OCI-LY1 (cell line): ENCODE results near the gene HOXD3.

Experiments
- H2AFZ ChIP-seq: fragments of 200-600 bp; sonication (generic), shearing (Covaris generic); 2 replicates; pipeline ENCODE4 v1.6.0; 2014; ENCODE audit warnings: antibody characterized with exemption, mild to moderate bottlenecking, low read length
- H3F3A ChIP-seq: fragments of 200-600 bp; sonication (generic), shearing (Covaris generic); 2 replicates; pipeline ENCODE4 v1.6.0; 2014; ENCODE audit warnings: mild to moderate bottlenecking, antibody characterized with exemption, low read length, moderate library complexity; ENCODE audit not compliant: insufficient read depth
- H3K27ac ChIP-seq: fragments of 200-600 bp; sonication (generic); 2 replicates; pipeline ENCODE4 v1.5.1; 2014; ENCODE audit warnings: low read length, mixed run types, mild to moderate bottlenecking, low read depth; ENCODE audit not compliant: poor library complexity, severe bottlenecking
- H3K27me3 ChIP-seq: fragments of 200-600 bp; sonication (generic); 2 replicates; pipeline ENCODE4 v1.6.0; 2014; ENCODE audit warnings: antibody characterized with exemption, mild to moderate bottlenecking, low read length, moderate library complexity; ENCODE audit not compliant: insufficient read depth
- H3K36me3 ChIP-seq: fragments of 200-600 bp; sonication (generic); 2 replicates; pipeline ENCODE4 v1.6.1; 2014; ENCODE audit warnings: mild to moderate bottlenecking, antibody characterized with exemption, low read length, moderate library complexity, mixed read lengths; ENCODE audit not compliant: insufficient read depth
- H3K4me1 ChIP-seq: fragments of 200-600 bp; sonication (generic); 2 replicates; pipeline ENCODE4 v1.5.1; 2014; ENCODE audit warnings: mild to moderate bottlenecking, low read length, moderate library complexity; ENCODE audit not compliant: insufficient read depth, severe bottlenecking
- H3K4me2 ChIP-seq: fragments of 200-600 bp; sonication (generic), shearing (Covaris generic); 2 replicates; pipeline ENCODE4 v1.6.1; 2014; ENCODE audit warnings: low read length
- H3K4me3 ChIP-seq: fragments of 200-600 bp; sonication (generic); 2 replicates; pipeline ENCODE4 v1.5.1; 2014; ENCODE audit warnings: low read length, low read depth, mild to moderate bottlenecking, mixed read lengths; ENCODE audit not compliant: poor library complexity, severe bottlenecking
- H3K79me2 ChIP-seq: fragments of 200-600 bp; shearing (Covaris generic); 2 replicates; pipeline ENCODE4 v1.6.1; 2016; ENCODE audit warnings: mixed run types, low read length, mixed read lengths; ENCODE audit not compliant: insufficient read depth
- H3K9ac ChIP-seq: fragments of 200-600 bp; sonication (generic), shearing (Covaris generic); 2 replicates; pipeline ENCODE4 v1.6.1; 2014; ENCODE audit warnings: mild to moderate bottlenecking, low read length, mixed read lengths
- H3K9me2 ChIP-seq: fragments of 200-600 bp; sonication (generic), shearing (Covaris generic); 2 replicates; pipeline ENCODE4 v1.6.1; 2014; ENCODE audit warnings: low read depth, mild to moderate bottlenecking, low read length, mixed read lengths
- H3K9me3 ChIP-seq: fragments of 200-600 bp; shearing (Covaris generic); 2 replicates; pipeline ENCODE4 v1.6.1; 2014; ENCODE audit warnings: low read length, mixed read lengths
- H4K20me1 ChIP-seq: fragments of 200-600 bp; sonication (generic), shearing (Covaris generic); 2 replicates; pipeline ENCODE4 v1.6.0; 2016; ENCODE audit warnings: mild to moderate bottlenecking, low read length; ENCODE audit not compliant: insufficient read depth
- EZH2 ChIP-seq: fragments of 200-600 bp; sonication (generic), shearing (Covaris generic); IDR thresholded peaks from 2 replicates; pipeline ENCODE4 v1.8.0; 2017; ENCODE audit warnings: borderline replicate concordance, mixed run types, mild to moderate bottlenecking, antibody characterized with exemption, low read length, moderate library complexity, mixed read lengths
- TF ChIP-seq, protein P1 (sequence below): fragments of 200-600 bp; sonication (generic), shearing (Covaris generic); IDR thresholded peaks from 2 replicates; pipeline ENCODE4 v1.5.1; 2017; ENCODE audit warnings: mild to moderate bottlenecking, antibody characterized with exemption, low read length, moderate library complexity, mixed read lengths

The HOXD3 gene

GRCh38 chr2:176137906-176138305 lies 19.2 kb upstream of the HOXD3 start:
- H3K9ac ChIP-seq, result no peak overlapping the region
- no peaks in the 10 kb centered on the region for H3F3A ChIP-seq
- H4K20me1 ChIP-seq, result no peaks in the 10 kb centered on the region
- H3K36me3 ChIP-seq, result no peaks in the 10 kb centered on the region
- TF ChIP-seq, protein P1, sequence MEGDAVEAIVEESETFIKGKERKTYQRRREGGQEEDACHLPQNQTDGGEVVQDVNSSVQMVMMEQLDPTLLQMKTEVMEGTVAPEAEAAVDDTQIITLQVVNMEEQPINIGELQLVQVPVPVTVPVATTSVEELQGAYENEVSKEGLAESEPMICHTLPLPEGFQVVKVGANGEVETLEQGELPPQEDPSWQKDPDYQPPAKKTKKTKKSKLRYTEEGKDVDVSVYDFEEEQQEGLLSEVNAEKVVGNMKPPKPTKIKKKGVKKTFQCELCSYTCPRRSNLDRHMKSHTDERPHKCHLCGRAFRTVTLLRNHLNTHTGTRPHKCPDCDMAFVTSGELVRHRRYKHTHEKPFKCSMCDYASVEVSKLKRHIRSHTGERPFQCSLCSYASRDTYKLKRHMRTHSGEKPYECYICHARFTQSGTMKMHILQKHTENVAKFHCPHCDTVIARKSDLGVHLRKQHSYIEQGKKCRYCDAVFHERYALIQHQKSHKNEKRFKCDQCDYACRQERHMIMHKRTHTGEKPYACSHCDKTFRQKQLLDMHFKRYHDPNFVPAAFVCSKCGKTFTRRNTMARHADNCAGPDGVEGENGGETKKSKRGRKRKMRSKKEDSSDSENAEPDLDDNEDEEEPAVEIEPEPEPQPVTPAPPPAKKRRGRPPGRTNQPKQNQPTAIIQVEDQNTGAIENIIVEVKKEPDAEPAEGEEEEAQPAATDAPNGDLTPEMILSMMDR, result no peak
- TF ChIP-seq EZH2, result no peak
- H3K27me3 ChIP-seq, result no peaks in the 10 kb centered on the region
- peaks cover 5% of the 10 kb centered on the region for H3K4me1 ChIP-seq
- no peaks in the 10 kb centered on the region for H3K79me2 ChIP-seq
- no peak overlapping the region for H2AFZ ChIP-seq
- H3K9me2 ChIP-seq, result no peaks in the 10 kb centered on the region
- no peak overlapping the region for H3K4me3 ChIP-seq
- no peak overlapping the region for H3K4me2 ChIP-seq
- H3K27ac ChIP-seq, result no peak overlapping the region
- no peaks in the 10 kb centered on the region for H3K9me3 ChIP-seq

GRCh38 chr2:176138526-176138922 lies 18.6 kb upstream of the HOXD3 start:
- H2AFZ ChIP-seq, result no peak overlapping the region

DNA sequence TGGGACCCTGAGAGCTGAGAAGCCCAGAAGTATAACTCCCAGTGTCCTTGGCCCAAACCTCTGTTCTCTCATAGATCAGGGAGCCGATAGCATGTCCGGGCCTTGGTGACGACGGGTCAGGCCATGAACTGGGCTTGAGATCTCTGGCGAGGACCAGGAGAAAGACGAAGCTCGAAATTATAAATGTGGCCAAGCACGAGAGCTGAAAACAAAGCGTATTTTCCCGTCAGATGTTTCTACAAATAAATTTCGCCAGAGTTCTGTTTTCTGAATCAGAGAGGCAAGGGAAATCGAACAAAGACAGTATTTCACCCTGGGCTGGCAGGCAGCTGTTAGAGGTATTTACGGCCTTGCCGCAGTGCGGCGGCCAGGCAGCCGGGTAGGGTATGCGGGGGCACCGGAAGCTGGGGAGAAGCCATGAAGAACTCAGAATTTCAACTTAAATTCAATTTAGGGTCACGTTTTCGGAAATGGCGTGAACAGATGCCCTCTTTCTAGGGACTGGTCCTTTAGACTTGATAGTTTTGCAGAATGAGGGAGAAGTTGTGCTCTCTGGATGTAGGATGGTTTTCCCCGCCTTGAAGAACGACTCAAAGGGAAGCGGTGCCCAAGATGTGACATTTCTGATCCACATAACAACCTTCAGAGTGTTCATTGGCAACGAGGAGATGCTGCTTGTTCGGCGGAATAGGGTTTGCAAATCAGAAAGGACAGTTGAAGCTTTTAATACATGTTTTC lies 18.0 kb upstream of the HOXD3 start:
- peaks cover 5% of the 10 kb centered on the region for H3K4me1 ChIP-seq
- H3K9me3 ChIP-seq, result no peaks in the 10 kb centered on the region
- H3K79me2 ChIP-seq, result no peaks in the 10 kb centered on the region
- TF ChIP-seq, protein P1, result no peak
- TF ChIP-seq EZH2, result no peak
- no peak overlapping the region for H3K9ac ChIP-seq
- no peak overlapping the region for H3K27ac ChIP-seq
- no peaks in the 10 kb centered on the region for H3K36me3 ChIP-seq
- no peak overlapping the region for H3K4me2 ChIP-seq
- no peaks in the 10 kb centered on the region for H3K27me3 ChIP-seq
- no peaks in the 10 kb centered on the region for H4K20me1 ChIP-seq
- no peak overlapping the region for H2AFZ ChIP-seq
- H3F3A ChIP-seq, result no peaks in the 10 kb centered on the region
- H3K9me2 ChIP-seq, result no peaks in the 10 kb centered on the region
- no peak overlapping the region for H3K4me3 ChIP-seq

More at GRCh38 chr2:176138526-176138922, 18.6 kb upstream of the HOXD3 start:
- no peak overlapping the region for H3K4me3 ChIP-seq
- no peaks in the 10 kb centered on the region for H4K20me1 ChIP-seq
- H3K27ac ChIP-seq, result no peak overlapping the region
- no peaks in the 10 kb centered on the region for H3K79me2 ChIP-seq
- H3K27me3 ChIP-seq, result no peaks in the 10 kb centered on the region
- H3K9me2 ChIP-seq, result no peaks in the 10 kb centered on the region
- H3K36me3 ChIP-seq, result no peaks in the 10 kb centered on the region
- no peak overlapping the region for H3K9ac ChIP-seq
- peaks cover 5% of the 10 kb centered on the region for H3K4me1 ChIP-seq
- no peaks in the 10 kb centered on the region for H3F3A ChIP-seq
- no peaks in the 10 kb centered on the region for H3K9me3 ChIP-seq
- TF ChIP-seq, protein P1, result no peak
- TF ChIP-seq EZH2, result no peak
- no peak overlapping the region for H3K4me2 ChIP-seq
